NB4 (cell line): ENCODE results near the gene PPP6R1.

Experiments used
- CTCF ChIP-seq: IDR thresholded peaks from one replicate; pipeline ENCODE4 v1.5.1; 2012; ENCODE audit warnings: low read depth, low read length
- MAX ChIP-seq: IDR thresholded peaks from 2 replicates; pipeline ENCODE4 v1.6.1; 2011; ENCODE audit warnings: low read depth, low read length
- POLR2A ChIP-seq: IDR thresholded peaks from 2 replicates; pipeline ENCODE4 v1.6.1; 2011; ENCODE audit warnings: mild to moderate bottlenecking; ENCODE audit not compliant: insufficient read length; ENCODE audit errors: extremely low read depth

GRCh38 chr19:55198651-55199050 is 60.2 kb downstream of the PPP6R1 start:
- TF ChIP-seq POLR2A: no peak
- TF ChIP-seq CTCF: no peak
- TF ChIP-seq MAX: no peak
